ENCODE results near the gene GALNT1.
"Not testable (repeated sequence)": the region's sequence is repeated elsewhere in the genome, so short reads cannot be mapped to it uniquely, and the experiment has no call there.

GALNT1 gene

DNA sequence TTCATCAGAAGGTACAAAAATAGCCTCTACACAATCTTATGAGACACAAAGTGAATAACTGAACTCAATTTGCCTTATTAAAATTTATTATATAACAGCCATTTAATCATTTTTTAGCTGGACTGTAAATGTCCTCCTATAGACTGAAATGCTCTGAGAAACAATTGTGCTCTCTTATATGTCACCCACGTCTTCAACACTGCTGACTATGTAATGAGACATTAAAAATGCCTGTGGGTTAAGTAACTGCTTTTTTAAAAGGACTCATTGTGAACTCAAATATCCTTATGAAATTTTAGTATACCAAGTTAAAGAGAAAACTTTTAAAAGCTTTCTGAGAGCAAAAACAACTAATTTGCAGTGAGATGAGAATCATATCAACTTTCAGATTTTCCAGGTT is 10.4 kb upstream of the GALNT1 start:
- H3K27ac ChIP-seq (ENCODE audit: low read length) = no peak overlapping the region
- no peak overlapping the region for H3K4me3 ChIP-seq (ENCODE audit: low read depth in 1 of 2, low read length in 2 of 2)
- no peaks in the 10 kb centered on the region for H3K36me3 ChIP-seq (ENCODE audit: control insufficient read depth in 1 of 2, insufficient read depth in 2 of 2, low read length in 2 of 2)
- no peaks in the 10 kb centered on the region for H3K27me3 ChIP-seq (ENCODE audit: low read depth, low read length)
- no peaks in the 10 kb centered on the region for H3K4me1 ChIP-seq (ENCODE audit: control insufficient read depth in 1 of 2, insufficient read depth in 2 of 2, low read length in 2 of 2)
- no peaks in the 10 kb centered on the region for H3K9me3 ChIP-seq (ENCODE audit: control insufficient read depth in 1 of 2, low read length in 2 of 2)

DNA sequence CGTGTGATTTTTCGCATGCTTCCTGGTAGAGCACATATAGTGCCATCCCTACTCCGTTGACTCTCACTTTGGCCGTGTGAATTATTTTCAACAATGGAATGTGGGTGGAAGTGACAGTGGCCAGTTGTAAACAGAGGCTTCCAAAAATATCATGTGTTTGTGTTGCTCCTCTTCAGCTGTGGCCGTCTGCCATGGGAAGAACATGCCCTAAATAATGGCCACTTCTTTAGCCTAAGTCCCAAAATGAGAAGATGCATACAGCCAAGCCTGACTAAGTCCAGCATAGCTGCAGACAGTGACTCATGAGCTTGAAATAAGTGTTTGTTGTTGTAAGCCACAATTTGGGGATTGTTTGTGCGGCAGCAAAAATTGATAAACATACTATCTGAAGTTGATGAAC is 8.9 kb upstream of the GALNT1 start:
- no peaks in the 10 kb centered on the region for H3K36me3 ChIP-seq (ENCODE audit: control insufficient read depth in 1 of 2, insufficient read depth in 2 of 2, low read length in 2 of 2)
- H3K4me3 ChIP-seq (ENCODE audit: low read depth in 1 of 2, low read length in 2 of 2) = no peak overlapping the region
- no peaks in the 10 kb centered on the region for H3K4me1 ChIP-seq (ENCODE audit: control insufficient read depth in 1 of 2, insufficient read depth in 2 of 2, low read length in 2 of 2)
- H3K27me3 ChIP-seq (ENCODE audit: low read depth, low read length) = no peaks in the 10 kb centered on the region
- H3K9me3 ChIP-seq (ENCODE audit: control insufficient read depth in 1 of 2, low read length in 2 of 2) = no peaks in the 10 kb centered on the region
- H3K27ac ChIP-seq (ENCODE audit: low read length) = no peak overlapping the region

DNA sequence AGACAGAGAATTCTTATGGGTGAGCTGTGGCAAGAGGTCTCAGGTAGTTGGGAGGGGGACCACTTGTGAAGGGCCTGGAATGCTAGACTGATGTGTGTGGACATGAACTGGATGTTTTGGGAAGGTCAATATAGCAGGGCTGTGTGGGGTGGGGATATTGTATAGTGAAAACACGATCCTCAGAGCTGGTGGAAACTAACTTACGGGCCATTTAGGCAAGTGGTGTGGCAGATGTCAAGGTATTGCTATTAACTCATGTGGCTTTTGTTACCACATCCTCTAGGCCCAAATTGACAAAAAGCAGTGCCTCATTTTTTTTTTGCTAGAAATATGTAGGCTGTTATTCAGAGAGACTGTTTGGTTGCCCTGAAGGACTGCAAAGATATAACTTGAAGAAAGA is 8.0 kb upstream of the GALNT1 start:
- Histone ChIP-seq H3K4me3 (ENCODE audit: low read depth in 1 of 2, low read length in 2 of 2) (no peak overlapping the region), H3K9me3 (ENCODE audit: control insufficient read depth in 1 of 2, low read length in 2 of 2) (no peaks in the 10 kb centered on the region), H3K36me3 (ENCODE audit: control insufficient read depth in 1 of 2, insufficient read depth in 2 of 2, low read length in 2 of 2) (no peaks in the 10 kb centered on the region), H3K4me1 (ENCODE audit: control insufficient read depth in 1 of 2, insufficient read depth in 2 of 2, low read length in 2 of 2) (no peaks in the 10 kb centered on the region), H3K27me3 (ENCODE audit: low read depth, low read length) (no peaks in the 10 kb centered on the region), H3K27ac (ENCODE audit: low read length) (no peak overlapping the region)

DNA sequence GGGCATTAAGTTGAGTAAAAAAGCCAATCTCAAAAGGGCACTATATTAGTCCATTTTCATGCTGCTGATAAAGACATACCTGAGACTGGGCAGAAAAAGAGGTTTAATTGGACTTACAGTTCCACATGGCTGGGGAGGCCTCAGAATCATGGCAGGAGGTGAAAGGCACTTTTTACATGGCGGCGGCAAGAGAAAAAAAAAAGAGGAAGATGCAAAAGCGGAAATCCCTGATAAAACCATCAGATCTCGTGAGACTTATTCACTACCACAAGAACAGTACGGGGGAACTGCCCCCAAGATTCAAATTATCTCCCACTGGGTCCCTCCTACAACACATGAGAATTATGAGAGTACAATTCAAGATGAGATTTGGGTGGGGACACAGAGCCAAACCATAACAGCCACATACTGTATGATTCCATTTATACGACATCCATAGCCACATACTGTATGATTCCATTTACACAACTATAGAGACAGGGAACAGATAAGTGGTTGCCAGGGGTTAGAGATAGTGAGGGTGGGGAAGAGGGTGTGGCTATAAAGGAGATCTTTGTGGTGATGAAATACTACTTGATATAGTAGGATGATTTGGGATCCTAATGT is 5.2 kb upstream of the GALNT1 start:
- H3K27ac ChIP-seq (ENCODE audit: low read length); H3K9me3 ChIP-seq (ENCODE audit: control insufficient read depth in 1 of 2, low read length in 2 of 2); H3K4me1 ChIP-seq (ENCODE audit: control insufficient read depth in 1 of 2, insufficient read depth in 2 of 2, low read length in 2 of 2); H3K27me3 ChIP-seq (ENCODE audit: low read depth, low read length); H3K36me3 ChIP-seq (ENCODE audit: control insufficient read depth in 1 of 2, insufficient read depth in 2 of 2, low read length in 2 of 2); H3K4me3 ChIP-seq (ENCODE audit: low read depth in 1 of 2, low read length in 2 of 2): not testable (repeated sequence)

DNA sequence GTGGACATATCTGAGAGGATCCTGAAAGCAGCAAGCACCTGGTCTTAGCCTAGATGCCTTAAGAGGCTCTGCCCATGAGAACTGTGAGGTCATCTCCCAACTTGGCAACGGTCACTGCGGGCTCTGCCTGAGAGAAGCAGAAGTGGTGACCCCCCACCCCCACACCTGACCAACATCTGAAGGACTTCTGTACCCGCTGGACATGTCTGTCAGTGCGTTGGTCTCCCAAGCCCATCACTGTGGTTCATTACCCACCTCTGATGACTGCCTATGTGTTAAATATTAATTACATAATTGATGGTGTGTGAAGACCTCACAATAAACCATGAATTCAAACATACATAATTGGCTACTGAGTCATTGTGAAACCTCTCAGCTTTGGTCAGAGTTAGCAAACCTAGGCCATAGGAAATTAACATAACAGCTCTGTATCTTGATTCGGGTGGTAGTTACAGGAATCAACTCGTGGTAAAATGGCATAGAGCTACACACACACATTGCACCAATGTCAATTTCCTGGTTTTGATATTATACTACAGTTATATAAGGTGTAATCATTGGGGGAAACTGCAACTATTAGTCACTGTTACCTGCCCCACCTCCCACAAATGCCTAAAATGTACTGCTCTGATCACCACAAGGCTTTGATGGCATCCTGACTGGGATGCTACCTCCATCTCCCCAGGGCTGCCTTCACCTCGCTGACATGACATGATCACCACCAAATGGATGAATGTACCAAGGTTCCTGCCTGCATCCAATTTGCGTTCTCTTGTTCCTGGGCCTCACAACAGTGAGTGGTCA is 4.3 kb upstream of the GALNT1 start:
- Histone ChIP-seq H3K27ac (ENCODE audit: low read length) (no peak overlapping the region), H3K9me3 (ENCODE audit: control insufficient read depth in 1 of 2, low read length in 2 of 2) (no peaks in the 10 kb centered on the region), H3K4me3 (ENCODE audit: low read depth in 1 of 2, low read length in 2 of 2) (no peak overlapping the region), H3K4me1 (ENCODE audit: control insufficient read depth in 1 of 2, insufficient read depth in 2 of 2, low read length in 2 of 2) (peaks cover 0 to under 1% of the 10 kb centered on the region in 2 donors), H3K27me3 (ENCODE audit: low read depth, low read length) (no peaks in the 10 kb centered on the region), H3K36me3 (ENCODE audit: control insufficient read depth in 1 of 2, insufficient read depth in 2 of 2, low read length in 2 of 2) (no peaks in the 10 kb centered on the region)

DNA sequence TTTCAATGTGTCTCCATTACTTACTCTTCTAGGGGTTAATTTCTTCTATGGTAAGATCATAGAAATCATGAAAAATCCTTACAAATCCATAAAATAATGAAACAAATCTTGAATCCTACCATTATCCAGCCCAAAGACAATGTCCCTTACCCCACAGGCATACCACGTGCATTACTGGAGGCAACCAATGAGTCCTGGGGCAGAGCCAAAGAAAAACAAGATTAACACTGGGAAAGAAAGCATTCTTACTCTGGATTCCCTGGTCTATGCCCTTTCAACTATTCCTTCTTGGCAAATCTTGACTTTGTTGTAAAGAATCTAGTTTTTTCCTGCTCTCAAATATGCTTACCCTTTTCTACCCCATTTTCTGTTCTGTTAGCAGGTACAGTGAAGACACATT is 3.1 kb upstream of the GALNT1 start:
- Histone ChIP-seq H3K27me3 (ENCODE audit: low read depth, low read length) (no peaks in the 10 kb centered on the region), H3K4me3 (ENCODE audit: low read depth in 1 of 2, low read length in 2 of 2) (no peak overlapping the region), H3K4me1 (ENCODE audit: control insufficient read depth in 1 of 2, insufficient read depth in 2 of 2, low read length in 2 of 2) (peaks cover 7 to 8% of the 10 kb centered on the region in 2 donors), H3K27ac (ENCODE audit: low read length) (no peak overlapping the region), H3K36me3 (ENCODE audit: control insufficient read depth in 1 of 2, insufficient read depth in 2 of 2, low read length in 2 of 2) (no peaks in the 10 kb centered on the region), H3K9me3 (ENCODE audit: control insufficient read depth in 1 of 2, low read length in 2 of 2) (no peaks in the 10 kb centered on the region)

DNA sequence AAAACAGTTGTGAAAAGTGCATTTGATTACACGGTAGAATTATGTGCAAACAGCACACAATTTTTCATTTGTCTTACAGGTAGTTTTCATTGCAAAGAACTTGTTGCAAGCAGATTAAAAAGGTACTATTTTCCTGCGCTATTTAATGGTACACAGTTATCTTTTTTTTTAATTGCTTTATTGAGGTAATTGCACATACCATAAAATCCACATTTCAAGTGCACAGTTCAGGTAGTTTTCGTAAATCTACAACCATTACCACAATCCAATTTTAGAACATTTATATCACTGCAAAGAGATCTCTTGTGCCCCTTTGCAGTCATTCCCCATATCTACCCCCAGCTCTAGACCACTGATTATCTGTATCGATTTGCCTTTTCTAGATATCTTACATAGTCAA is 2.6 kb upstream of the GALNT1 start:
- no peak overlapping the region for H3K27ac ChIP-seq (ENCODE audit: low read length)
- H3K4me3 ChIP-seq (ENCODE audit: low read depth in 1 of 2, low read length in 2 of 2) = no peak overlapping the region
- no peaks in the 10 kb centered on the region for H3K27me3 ChIP-seq (ENCODE audit: low read depth, low read length)
- H3K4me1 ChIP-seq (ENCODE audit: control insufficient read depth in 1 of 2, insufficient read depth in 2 of 2, low read length in 2 of 2) = peaks cover 7 to 8% of the 10 kb centered on the region in 2 donors
- H3K36me3 ChIP-seq (ENCODE audit: control insufficient read depth in 1 of 2, insufficient read depth in 2 of 2, low read length in 2 of 2) = no peaks in the 10 kb centered on the region
- H3K9me3 ChIP-seq (ENCODE audit: control insufficient read depth in 1 of 2, low read length in 2 of 2) = no peaks in the 10 kb centered on the region

DNA sequence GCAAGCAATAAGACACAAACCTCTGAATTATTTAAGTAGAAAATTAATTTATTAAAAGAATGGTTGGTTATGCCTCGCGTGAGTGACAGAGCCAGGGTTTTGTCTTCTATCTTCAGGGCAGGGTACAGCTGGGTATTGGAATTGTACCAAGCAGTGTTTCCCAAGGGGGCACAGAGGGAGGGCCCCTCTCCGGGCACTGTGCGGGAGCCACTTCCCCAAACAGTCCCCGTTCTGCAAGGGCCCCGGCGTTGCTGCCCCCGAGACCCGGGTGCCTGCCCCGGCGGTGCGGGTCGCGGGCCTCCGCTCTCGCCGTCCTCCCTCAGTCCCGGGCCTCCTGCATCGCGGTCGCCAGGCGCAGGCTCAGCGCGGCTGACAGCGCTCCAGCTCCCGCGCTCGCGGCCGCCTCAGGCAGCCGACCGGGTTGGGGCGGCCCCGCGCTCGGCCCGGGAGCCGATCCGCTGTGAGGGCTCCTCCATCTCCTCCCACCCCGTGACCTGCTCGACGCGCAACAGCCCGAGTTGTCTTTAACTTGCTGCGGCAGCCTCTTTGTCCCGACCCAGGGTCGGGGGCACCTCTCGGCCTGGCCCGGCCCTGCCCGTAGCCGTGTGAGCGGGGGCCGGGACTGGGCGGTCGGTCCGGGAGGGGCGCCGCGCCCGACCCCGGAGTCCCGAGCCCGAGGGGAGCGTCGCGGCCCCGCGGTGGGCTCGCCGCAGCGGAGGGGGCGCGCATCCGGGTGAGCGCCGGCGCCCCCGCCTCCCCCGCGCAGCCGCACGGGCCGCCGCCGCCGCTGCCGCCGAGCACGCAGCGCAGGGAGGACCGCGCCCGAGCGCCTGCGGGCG is 620 bp upstream of the GALNT1 start:
- H3K27ac ChIP-seq (ENCODE audit: low read length) = no peak overlapping the region
- no peaks in the 10 kb centered on the region for H3K36me3 ChIP-seq (ENCODE audit: control insufficient read depth in 1 of 2, insufficient read depth in 2 of 2, low read length in 2 of 2)
- H3K27me3 ChIP-seq (ENCODE audit: low read depth, low read length) = no peaks in the 10 kb centered on the region
- H3K4me1 ChIP-seq (ENCODE audit: control insufficient read depth in 1 of 2, insufficient read depth in 2 of 2, low read length in 2 of 2) = peaks cover 7 to 8% of the 10 kb centered on the region in 2 donors
- no peaks in the 10 kb centered on the region for H3K9me3 ChIP-seq (ENCODE audit: control insufficient read depth in 1 of 2, low read length in 2 of 2)
- H3K4me3 ChIP-seq (ENCODE audit: low read depth in 1 of 2, low read length in 2 of 2) = peak overlapping the region; percentile 49 to 74

DNA sequence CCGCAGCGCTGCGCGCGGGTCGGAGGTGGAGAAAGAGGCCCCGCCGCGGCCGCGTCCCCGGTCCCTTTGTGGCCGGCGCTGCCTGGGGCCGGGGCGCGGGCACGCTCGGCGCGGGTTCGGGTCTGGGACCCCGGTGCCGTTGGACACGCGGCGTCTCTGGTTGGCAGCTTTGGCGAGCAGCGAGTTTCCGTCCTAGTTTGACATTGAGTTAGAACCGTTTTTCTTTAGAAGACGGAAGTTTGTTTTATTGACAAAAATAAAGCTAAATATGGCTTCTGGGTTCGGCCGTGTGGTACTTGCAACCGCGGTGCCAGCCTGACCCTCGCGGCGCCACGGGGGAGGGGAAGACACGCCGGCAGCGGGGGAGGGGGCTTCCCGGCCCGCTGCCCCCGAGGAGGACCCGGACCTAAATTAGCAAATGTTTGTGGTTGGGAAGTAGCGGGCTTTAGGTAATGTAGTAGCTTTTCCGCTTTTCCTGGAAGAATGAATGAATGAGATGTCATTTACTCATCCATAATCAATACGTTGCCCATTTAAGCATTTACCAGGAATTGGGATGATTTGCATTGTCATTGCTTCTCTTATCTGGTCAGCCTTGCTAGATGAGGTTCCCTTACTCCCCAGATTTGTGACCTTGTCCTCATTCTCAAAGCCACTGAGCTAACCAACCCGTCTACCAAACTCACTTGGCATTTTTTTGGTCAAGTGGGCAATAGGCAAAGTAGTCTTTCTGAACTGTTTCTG is 530 bp downstream of the GALNT1 start:
- Histone ChIP-seq H3K27ac (ENCODE audit: low read length) (no peak overlapping the region), H3K27me3 (ENCODE audit: low read depth, low read length) (no peaks in the 10 kb centered on the region), H3K36me3 (ENCODE audit: control insufficient read depth in 1 of 2, insufficient read depth in 2 of 2, low read length in 2 of 2) (no peaks in the 10 kb centered on the region), H3K4me1 (ENCODE audit: control insufficient read depth in 1 of 2, insufficient read depth in 2 of 2, low read length in 2 of 2) (peaks cover 7 to 8% of the 10 kb centered on the region in 2 donors), H3K4me3 (ENCODE audit: low read depth in 1 of 2, low read length in 2 of 2) (peak overlapping the region; percentile 75), H3K9me3 (ENCODE audit: control insufficient read depth in 1 of 2, low read length in 2 of 2) (no peaks in the 10 kb centered on the region)

DNA sequence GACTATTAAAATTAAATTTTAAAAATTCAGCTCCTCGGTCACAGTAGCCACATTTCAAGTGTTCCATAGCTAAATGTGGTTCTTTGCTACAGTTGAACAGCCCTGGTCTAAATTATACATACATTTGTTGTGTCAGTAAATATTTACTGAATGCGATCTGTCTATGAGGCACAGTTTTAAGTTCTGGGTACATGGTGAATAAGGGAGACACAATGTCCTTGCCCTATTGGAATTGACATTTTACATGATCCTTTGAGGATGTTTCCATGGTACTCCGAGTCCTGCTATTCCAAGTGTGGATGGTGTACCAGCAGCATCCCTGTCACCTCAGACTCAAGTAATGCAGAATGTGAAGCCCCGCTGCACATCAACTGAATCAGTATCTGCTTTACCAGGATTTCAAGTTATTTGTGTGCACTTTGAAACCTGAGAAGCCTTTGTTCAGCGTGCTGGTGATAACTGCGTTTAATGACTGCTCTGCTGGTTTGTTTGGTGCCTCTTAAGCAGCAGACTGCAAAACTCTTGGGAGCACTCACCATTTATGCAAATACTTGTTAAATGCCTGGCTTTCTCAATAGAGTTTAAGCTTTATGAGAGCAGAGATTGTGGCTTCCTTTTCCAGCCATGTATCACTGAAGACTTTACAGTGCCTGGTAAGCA is 1.5 kb downstream of the GALNT1 start:
- H3K4me3 ChIP-seq (ENCODE audit: low read depth in 1 of 2, low read length in 2 of 2) = peak overlapping the region; percentile 75
- no peaks in the 10 kb centered on the region for H3K36me3 ChIP-seq (ENCODE audit: control insufficient read depth in 1 of 2, insufficient read depth in 2 of 2, low read length in 2 of 2)
- H3K27ac ChIP-seq (ENCODE audit: low read length) = no peak overlapping the region
- peaks cover 7 to 8% of the 10 kb centered on the region in 2 donors for H3K4me1 ChIP-seq (ENCODE audit: control insufficient read depth in 1 of 2, insufficient read depth in 2 of 2, low read length in 2 of 2)
- peaks cover 0 to 5% of the 10 kb centered on the region in 2 donors for H3K9me3 ChIP-seq (ENCODE audit: control insufficient read depth in 1 of 2, low read length in 2 of 2)
- H3K27me3 ChIP-seq (ENCODE audit: low read depth, low read length) = no peaks in the 10 kb centered on the region
